ENCODE results near the gene PRPS1. TPM values are rescaled to one million over a fixed set of nuclear protein-coding genes. Genes with fewer than 3 reads are reported as not detected.
A peak's percentile ranks its signal among the peaks of the same experiment; 100 is the strongest.
"Not testable (repeated sequence)": the region's sequence is repeated elsewhere in the genome, so short reads cannot be mapped to it uniquely, and the experiment has no call there.

PRPS1 gene
- total RNA-seq, 1 experiment from 2014 or later: 126 TPM

DNA sequence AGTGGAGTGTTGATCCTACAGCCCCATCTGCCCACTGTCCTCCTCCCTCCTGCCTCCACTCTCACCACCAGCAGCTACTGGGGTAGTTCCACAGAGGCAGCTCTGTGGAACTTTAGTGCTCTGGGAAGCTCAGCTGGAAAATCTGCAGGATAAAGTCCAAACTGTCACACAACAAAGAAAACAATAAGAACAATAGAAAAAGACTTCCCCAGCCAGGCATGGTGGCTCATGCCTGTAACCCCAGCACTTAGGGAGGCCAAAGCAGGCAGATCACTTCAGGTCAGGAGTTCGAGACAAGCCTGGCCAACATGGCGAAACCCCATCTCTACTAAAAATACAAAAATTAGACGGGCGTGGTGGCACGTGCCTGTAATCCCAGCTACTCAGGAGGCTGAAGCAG, 40.4 kb downstream of the PRPS1 start:
- not testable (repeated sequence) for H3K9me3 Mint-ChIP-seq; H3K4me1 Mint-ChIP-seq; H3K27me3 Mint-ChIP-seq (ENCODE audit: low read depth); H3K4me3 Mint-ChIP-seq; DNase-seq (ENCODE audit: low spot score); H3K36me3 Mint-ChIP-seq; H3K27ac Mint-ChIP-seq; ATAC-seq
- POLR2A ChIA-PET: interaction anchor here (1.9 kb wide), 1 partner anchor 46 kb away, joined by 6 read pairs; no protein-coding TSS in a partner anchor
- CTCF ChIA-PET: interaction anchor here (0.8 to 2.9 kb wide), 10 partner anchors 9 to 181 kb away, joined by 3 to 28 read pairs (median 4); partner anchors contain the start of genes NCBP2L, PRPS1 and TSC22D3

DNA sequence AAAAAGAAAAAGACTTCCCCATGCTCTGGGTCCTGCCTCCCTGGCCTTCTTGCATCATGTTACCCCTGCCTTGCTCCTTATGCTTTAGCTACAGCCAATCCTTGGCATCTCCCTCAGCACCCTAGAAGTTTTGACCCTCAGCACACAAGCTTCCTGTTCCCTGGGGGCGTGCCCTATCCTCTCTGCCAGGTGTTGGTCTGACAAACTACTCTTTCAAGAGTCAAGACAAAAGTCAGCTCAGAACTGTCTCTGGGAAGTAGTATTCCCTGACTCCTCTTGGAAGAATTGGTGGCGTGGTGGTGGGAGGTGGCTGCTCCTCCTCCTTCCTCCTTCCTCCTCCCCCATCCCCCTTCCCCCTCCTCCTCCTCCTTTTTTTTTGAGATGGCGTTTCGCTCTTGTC, 41.0 kb downstream of the PRPS1 start:
- POLR2A ChIA-PET: interaction anchor here (1.9 kb wide), 1 partner anchor 46 kb away, joined by 6 read pairs; no protein-coding TSS in a partner anchor

More for the DNA sequence above, 41.0 kb downstream of the PRPS1 start:
- ATAC-seq (peak; percentile 29), DNase-seq (ENCODE audit: low spot score) (no peak)
- no peak overlapping the region; the same call in 1 of the 2 replicates for H3K4me3 Mint-ChIP-seq
- no peaks in the 10 kb centered on the region for H3K36me3 Mint-ChIP-seq
- no peaks in the 10 kb centered on the region for H3K27me3 Mint-ChIP-seq (ENCODE audit: low read depth)
- H3K27ac Mint-ChIP-seq: peak overlapping the region; percentile 54; the same call in 1 of the 2 replicates
- peaks cover 11% of the 10 kb centered on the region for H3K4me1 Mint-ChIP-seq
- TF ChIP-seq, protein P1, sequence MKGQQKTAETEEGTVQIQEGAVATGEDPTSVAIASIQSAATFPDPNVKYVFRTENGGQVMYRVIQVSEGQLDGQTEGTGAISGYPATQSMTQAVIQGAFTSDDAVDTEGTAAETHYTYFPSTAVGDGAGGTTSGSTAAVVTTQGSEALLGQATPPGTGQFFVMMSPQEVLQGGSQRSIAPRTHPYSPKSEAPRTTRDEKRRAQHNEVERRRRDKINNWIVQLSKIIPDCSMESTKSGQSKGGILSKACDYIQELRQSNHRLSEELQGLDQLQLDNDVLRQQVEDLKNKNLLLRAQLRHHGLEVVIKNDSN (CRISPR knock-in tag; IDR thresholded peaks at IDR 0.05): no peak
- TF ChIP-seq JUN (CRISPR knock-in tag; IDR thresholded peaks at IDR 0.05): no peak
- TF ChIP-seq, protein P2, sequence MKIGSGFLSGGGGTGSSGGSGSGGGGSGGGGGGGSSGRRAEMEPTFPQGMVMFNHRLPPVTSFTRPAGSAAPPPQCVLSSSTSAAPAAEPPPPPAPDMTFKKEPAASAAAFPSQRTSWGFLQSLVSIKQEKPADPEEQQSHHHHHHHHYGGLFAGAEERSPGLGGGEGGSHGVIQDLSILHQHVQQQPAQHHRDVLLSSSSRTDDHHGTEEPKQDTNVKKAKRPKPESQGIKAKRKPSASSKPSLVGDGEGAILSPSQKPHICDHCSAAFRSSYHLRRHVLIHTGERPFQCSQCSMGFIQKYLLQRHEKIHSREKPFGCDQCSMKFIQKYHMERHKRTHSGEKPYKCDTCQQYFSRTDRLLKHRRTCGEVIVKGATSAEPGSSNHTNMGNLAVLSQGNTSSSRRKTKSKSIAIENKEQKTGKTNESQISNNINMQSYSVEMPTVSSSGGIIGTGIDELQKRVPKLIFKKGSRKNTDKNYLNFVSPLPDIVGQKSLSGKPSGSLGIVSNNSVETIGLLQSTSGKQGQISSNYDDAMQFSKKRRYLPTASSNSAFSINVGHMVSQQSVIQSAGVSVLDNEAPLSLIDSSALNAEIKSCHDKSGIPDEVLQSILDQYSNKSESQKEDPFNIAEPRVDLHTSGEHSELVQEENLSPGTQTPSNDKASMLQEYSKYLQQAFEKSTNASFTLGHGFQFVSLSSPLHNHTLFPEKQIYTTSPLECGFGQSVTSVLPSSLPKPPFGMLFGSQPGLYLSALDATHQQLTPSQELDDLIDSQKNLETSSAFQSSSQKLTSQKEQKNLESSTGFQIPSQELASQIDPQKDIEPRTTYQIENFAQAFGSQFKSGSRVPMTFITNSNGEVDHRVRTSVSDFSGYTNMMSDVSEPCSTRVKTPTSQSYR (CRISPR knock-in tag; IDR thresholded peaks at IDR 0.05): no peak
- TF ChIP-seq ETV6 (CRISPR knock-in tag; IDR thresholded peaks at IDR 0.05): no peak
- TF ChIP-seq, protein P3, sequence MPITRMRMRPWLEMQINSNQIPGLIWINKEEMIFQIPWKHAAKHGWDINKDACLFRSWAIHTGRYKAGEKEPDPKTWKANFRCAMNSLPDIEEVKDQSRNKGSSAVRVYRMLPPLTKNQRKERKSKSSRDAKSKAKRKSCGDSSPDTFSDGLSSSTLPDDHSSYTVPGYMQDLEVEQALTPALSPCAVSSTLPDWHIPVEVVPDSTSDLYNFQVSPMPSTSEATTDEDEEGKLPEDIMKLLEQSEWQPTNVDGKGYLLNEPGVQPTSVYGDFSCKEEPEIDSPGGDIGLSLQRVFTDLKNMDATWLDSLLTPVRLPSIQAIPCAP (CRISPR knock-in tag; IDR thresholded peaks at IDR 0.05): no peak
- TF ChIP-seq TCF7 (CRISPR knock-in tag; IDR thresholded peaks at IDR 0.05; ENCODE audit: low read depth): no peak
- no peak for TF ChIP-seq FOXK1 (CRISPR knock-in tag; IDR thresholded peaks at IDR 0.05)
- TF ChIP-seq, protein P4, sequence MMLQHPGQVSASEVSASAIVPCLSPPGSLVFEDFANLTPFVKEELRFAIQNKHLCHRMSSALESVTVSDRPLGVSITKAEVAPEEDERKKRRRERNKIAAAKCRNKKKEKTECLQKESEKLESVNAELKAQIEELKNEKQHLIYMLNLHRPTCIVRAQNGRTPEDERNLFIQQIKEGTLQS (CRISPR knock-in tag; conservative IDR thresholded peaks at IDR 0.05): no peak
- TF ChIP-seq, protein P5, sequence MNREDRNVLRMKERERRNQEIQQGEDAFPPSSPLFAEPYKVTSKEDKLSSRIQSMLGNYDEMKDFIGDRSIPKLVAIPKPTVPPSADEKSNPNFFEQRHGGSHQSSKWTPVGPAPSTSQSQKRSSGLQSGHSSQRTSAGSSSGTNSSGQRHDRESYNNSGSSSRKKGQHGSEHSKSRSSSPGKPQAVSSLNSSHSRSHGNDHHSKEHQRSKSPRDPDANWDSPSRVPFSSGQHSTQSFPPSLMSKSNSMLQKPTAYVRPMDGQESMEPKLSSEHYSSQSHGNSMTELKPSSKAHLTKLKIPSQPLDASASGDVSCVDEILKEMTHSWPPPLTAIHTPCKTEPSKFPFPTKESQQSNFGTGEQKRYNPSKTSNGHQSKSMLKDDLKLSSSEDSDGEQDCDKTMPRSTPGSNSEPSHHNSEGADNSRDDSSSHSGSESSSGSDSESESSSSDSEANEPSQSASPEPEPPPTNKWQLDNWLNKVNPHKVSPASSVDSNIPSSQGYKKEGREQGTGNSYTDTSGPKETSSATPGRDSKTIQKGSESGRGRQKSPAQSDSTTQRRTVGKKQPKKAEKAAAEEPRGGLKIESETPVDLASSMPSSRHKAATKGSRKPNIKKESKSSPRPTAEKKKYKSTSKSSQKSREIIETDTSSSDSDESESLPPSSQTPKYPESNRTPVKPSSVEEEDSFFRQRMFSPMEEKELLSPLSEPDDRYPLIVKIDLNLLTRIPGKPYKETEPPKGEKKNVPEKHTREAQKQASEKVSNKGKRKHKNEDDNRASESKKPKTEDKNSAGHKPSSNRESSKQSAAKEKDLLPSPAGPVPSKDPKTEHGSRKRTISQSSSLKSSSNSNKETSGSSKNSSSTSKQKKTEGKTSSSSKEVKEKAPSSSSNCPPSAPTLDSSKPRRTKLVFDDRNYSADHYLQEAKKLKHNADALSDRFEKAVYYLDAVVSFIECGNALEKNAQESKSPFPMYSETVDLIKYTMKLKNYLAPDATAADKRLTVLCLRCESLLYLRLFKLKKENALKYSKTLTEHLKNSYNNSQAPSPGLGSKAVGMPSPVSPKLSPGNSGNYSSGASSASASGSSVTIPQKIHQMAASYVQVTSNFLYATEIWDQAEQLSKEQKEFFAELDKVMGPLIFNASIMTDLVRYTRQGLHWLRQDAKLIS (CRISPR knock-in tag; IDR thresholded peaks at IDR 0.05; ENCODE audit: borderline replicate concordance): no peak
- TF ChIP-seq, protein P6, sequence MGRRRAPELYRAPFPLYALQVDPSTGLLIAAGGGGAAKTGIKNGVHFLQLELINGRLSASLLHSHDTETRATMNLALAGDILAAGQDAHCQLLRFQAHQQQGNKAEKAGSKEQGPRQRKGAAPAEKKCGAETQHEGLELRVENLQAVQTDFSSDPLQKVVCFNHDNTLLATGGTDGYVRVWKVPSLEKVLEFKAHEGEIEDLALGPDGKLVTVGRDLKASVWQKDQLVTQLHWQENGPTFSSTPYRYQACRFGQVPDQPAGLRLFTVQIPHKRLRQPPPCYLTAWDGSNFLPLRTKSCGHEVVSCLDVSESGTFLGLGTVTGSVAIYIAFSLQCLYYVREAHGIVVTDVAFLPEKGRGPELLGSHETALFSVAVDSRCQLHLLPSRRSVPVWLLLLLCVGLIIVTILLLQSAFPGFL (CRISPR knock-in tag; IDR thresholded peaks at IDR 0.05; ENCODE audit: borderline replicate concordance): no peak
- TF ChIP-seq, protein P7, sequence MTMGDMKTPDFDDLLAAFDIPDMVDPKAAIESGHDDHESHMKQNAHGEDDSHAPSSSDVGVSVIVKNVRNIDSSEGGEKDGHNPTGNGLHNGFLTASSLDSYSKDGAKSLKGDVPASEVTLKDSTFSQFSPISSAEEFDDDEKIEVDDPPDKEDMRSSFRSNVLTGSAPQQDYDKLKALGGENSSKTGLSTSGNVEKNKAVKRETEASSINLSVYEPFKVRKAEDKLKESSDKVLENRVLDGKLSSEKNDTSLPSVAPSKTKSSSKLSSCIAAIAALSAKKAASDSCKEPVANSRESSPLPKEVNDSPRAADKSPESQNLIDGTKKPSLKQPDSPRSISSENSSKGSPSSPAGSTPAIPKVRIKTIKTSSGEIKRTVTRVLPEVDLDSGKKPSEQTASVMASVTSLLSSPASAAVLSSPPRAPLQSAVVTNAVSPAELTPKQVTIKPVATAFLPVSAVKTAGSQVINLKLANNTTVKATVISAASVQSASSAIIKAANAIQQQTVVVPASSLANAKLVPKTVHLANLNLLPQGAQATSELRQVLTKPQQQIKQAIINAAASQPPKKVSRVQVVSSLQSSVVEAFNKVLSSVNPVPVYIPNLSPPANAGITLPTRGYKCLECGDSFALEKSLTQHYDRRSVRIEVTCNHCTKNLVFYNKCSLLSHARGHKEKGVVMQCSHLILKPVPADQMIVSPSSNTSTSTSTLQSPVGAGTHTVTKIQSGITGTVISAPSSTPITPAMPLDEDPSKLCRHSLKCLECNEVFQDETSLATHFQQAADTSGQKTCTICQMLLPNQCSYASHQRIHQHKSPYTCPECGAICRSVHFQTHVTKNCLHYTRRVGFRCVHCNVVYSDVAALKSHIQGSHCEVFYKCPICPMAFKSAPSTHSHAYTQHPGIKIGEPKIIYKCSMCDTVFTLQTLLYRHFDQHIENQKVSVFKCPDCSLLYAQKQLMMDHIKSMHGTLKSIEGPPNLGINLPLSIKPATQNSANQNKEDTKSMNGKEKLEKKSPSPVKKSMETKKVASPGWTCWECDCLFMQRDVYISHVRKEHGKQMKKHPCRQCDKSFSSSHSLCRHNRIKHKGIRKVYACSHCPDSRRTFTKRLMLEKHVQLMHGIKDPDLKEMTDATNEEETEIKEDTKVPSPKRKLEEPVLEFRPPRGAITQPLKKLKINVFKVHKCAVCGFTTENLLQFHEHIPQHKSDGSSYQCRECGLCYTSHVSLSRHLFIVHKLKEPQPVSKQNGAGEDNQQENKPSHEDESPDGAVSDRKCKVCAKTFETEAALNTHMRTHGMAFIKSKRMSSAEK (CRISPR knock-in tag; IDR thresholded peaks at IDR 0.05; ENCODE audit: borderline replicate concordance): no peak
- CTCF ChIA-PET: interaction anchor here (0.8 to 2.9 kb wide), 9 partner anchors 9 to 180 kb away, joined by 3 to 28 read pairs (median 4); partner anchors contain the start of genes NCBP2L, PRPS1 and TSC22D3
- no peaks in the 10 kb centered on the region for H3K9me3 Mint-ChIP-seq
